A549 (cell line): Measurements from ENCODE around the gene ASXL3.

Experiments used
- CEBPB ChIP-seq, 2 experiments: fragments of >200 bp in 1 of 2; sonication (Bioruptor Twin) in 1 of 2; formaldehyde crosslinking in 1 of 2; IDR thresholded peaks; 2 replicates each; pipeline ENCODE4 v1.6.1; 2012 to 2016
- HDAC2 ChIP-seq: fragments of 200-600 bp; sonication (generic); IDR thresholded peaks from 2 replicates; pipeline ENCODE4 v1.6.1; 2016
- MYC ChIP-seq: IDR thresholded peaks from 2 replicates; pipeline ENCODE4 v1.6.1; 2012; ENCODE audit warnings: mild to moderate bottlenecking, inconsistent platforms, low read length, improper control_type of control experiment, borderline replicate concordance
- NPAS2 ChIP-seq: fragments of 250-450 bp; sonication (Bioruptor Pico); IDR thresholded peaks from 2 replicates; pipeline ENCODE4 v1.8.0; 2022; ENCODE audit warnings: mild to moderate bottlenecking, moderate library complexity, borderline replicate concordance
- NR3C1 ChIP-seq: fragments of >200 bp; sonication (Bioruptor Twin); formaldehyde crosslinking; IDR thresholded peaks from 3 replicates; pipeline ENCODE4 v1.6.1; 2017
- POLR2A ChIP-seq: IDR thresholded peaks from 2 replicates; pipeline ENCODE4 v1.6.1; 2012; ENCODE audit warnings: mild to moderate bottlenecking, low read length
- POLR2AphosphoS2 ChIP-seq: conservative IDR thresholded peaks from 2 replicates; pipeline ENCODE4 v1.6.1; 2012; ENCODE audit warnings: low read length, improper control_type of control experiment, inconsistent platforms
- RAD21 ChIP-seq, 2 experiments: fragments of >200 bp in 1 of 2; sonication (Bioruptor Twin) in 1 of 2; formaldehyde crosslinking in 1 of 2; IDR thresholded peaks in 1 of 2; conservative IDR thresholded peaks in 1 of 2; 2 replicates in 1 of 2; 3 replicates in 1 of 2; pipeline ENCODE4 v1.6.1; 2012 to 2018; ENCODE audit warnings: inconsistent platforms in 1 of 2
- REST ChIP-seq: fragments of 200-600 bp; sonication (generic); IDR thresholded peaks from 2 replicates; pipeline ENCODE4 v1.6.1; 2016; ENCODE audit warnings: antibody characterized with exemption, mild to moderate bottlenecking, moderate library complexity
- RNF2 ChIP-seq: fragments of 200-600 bp; sonication (generic); IDR thresholded peaks from 2 replicates; pipeline ENCODE4 v1.6.1; 2016; ENCODE audit warnings: low read depth, mild to moderate bottlenecking, antibody characterized with exemption, moderate library complexity, borderline replicate concordance
- TF ChIP-seq, protein P1 (sequence below): fragments of >200 bp; sonication (Bioruptor Twin); formaldehyde crosslinking; IDR thresholded peaks from 3 replicates; pipeline ENCODE4 v1.5.1; 2016

- TF ChIP-seq, protein P1, sequence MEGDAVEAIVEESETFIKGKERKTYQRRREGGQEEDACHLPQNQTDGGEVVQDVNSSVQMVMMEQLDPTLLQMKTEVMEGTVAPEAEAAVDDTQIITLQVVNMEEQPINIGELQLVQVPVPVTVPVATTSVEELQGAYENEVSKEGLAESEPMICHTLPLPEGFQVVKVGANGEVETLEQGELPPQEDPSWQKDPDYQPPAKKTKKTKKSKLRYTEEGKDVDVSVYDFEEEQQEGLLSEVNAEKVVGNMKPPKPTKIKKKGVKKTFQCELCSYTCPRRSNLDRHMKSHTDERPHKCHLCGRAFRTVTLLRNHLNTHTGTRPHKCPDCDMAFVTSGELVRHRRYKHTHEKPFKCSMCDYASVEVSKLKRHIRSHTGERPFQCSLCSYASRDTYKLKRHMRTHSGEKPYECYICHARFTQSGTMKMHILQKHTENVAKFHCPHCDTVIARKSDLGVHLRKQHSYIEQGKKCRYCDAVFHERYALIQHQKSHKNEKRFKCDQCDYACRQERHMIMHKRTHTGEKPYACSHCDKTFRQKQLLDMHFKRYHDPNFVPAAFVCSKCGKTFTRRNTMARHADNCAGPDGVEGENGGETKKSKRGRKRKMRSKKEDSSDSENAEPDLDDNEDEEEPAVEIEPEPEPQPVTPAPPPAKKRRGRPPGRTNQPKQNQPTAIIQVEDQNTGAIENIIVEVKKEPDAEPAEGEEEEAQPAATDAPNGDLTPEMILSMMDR = no peak
- TF ChIP-seq NR3C1 (no peak), REST (no peak), POLR2AphosphoS2 (no peak), RNF2 (no peak), POLR2A (no peak), RAD21 (conservative IDR thresholded peaks at IDR 0.05 in 1 of 2, IDR thresholded peaks at IDR 0.05 in 1 of 2) (no peak), NPAS2 (CRISPR knock-in tag) (no peak), MYC (no peak), CEBPB (IDR thresholded peaks at IDR 0.05) (no peak), HDAC2 (no peak)
These were observed 34.6 kb downstream of the ASXL3 start for GRCh38 chr18:33612632-33613031.
